ENCODE data around the gene C7orf25.

Gene C7orf25

GRCh38 chr7:42880392-42880791, 31.5 kb downstream of the C7orf25 start:
- TF ChIP-seq HDGF (IDR thresholded peaks at IDR 0.05; ENCODE audit: borderline replicate concordance) (no peak), ELF4 (IDR thresholded peaks at IDR 0.05) (no peak), SUZ12 (IDR thresholded peaks at IDR 0.05) (no peak), NFRKB (IDR thresholded peaks at IDR 0.05) (no peak), ZNF384 (IDR thresholded peaks at IDR 0.05) (no peak), LEF1 (IDR thresholded peaks at IDR 0.05; ENCODE audit: borderline replicate concordance) (no peak), ARNT (IDR thresholded peaks at IDR 0.05) (no peak), FOXK2 (IDR thresholded peaks at IDR 0.05) (no peak), SP1 (IDR thresholded peaks at IDR 0.05) (no peak), PKNOX1 (IDR thresholded peaks at IDR 0.05) (no peak)
- ChIA-PET POLR2A (interaction anchor here (0.7 kb wide), 1 partner anchor 52 kb away, joined by 3 read pairs; the partner anchor contains the start of genes MRPL32 and PSMA2), CTCF (no interaction called here)
- DNase-seq (ENCODE audit: extremely low spot score): no peak

- no peak for DNase-seq (ENCODE audit: extremely low spot score)
- POLR2A ChIA-PET: no interaction called here
- CTCF ChIA-PET: interaction anchor here (1.2 to 3.0 kb wide), 2 partner anchors 8 to 937 kb away, joined by 5 to 14 read pairs; no protein-coding TSS in a partner anchor
- TF ChIP-seq NFRKB (IDR thresholded peaks at IDR 0.05) (no peak), PKNOX1 (IDR thresholded peaks at IDR 0.05) (no peak), SP1 (IDR thresholded peaks at IDR 0.05) (no peak), LEF1 (IDR thresholded peaks at IDR 0.05; ENCODE audit: borderline replicate concordance) (no peak)
These were observed 33.6 kb downstream of the C7orf25 start for GRCh38 chr7:42878303-42878702.

GRCh38 chr7:42877862-42878261, 34.0 kb downstream of the C7orf25 start:
- DNase-seq (ENCODE audit: extremely low spot score): no peak
- ChIA-PET CTCF (interaction anchor here (1.2 to 3.0 kb wide), 2 partner anchors 9 to 937 kb away, joined by 5 to 14 read pairs; no protein-coding TSS in a partner anchor), POLR2A (no interaction called here)
- no peak for TF ChIP-seq L3MBTL2 (conservative IDR thresholded peaks at IDR 0.05)
- no peak for TF ChIP-seq SP1 (IDR thresholded peaks at IDR 0.05)
- no peak for TF ChIP-seq FOXM1 (IDR thresholded peaks at IDR 0.05; ENCODE audit: borderline replicate concordance)
- no peak for TF ChIP-seq ARNT (IDR thresholded peaks at IDR 0.05)

- CTCF ChIA-PET: interaction anchor here (0.6 to 3.0 kb wide), 11 partner anchors 10 to 935 kb away, joined by 3 to 14 read pairs (median 3); no protein-coding TSS in a partner anchor
- TF ChIP-seq TARDBP (IDR thresholded peaks at IDR 0.05) (no peak), LEF1 (IDR thresholded peaks at IDR 0.05; ENCODE audit: borderline replicate concordance) (no peak), L3MBTL2 (conservative IDR thresholded peaks at IDR 0.05) (no peak)
- POLR2A ChIA-PET: interaction anchor here (1.3 kb wide), 2 partner anchors 11 to 56 kb away, joined by 3 to 4 read pairs; partner anchors contain the start of genes MRPL32 and PSMA2
- peak; percentile 65 for DNase-seq (ENCODE audit: extremely low spot score)
These were observed 35.4 kb downstream of the C7orf25 start for GRCh38 chr7:42876182-42877068.

- CTCF ChIA-PET: no interaction called here
- no peak for TF ChIP-seq CTBP1 (IDR thresholded peaks at IDR 0.05; ENCODE audit: borderline replicate concordance)
- TF ChIP-seq SP1 (IDR thresholded peaks at IDR 0.05): no peak
- no peak for TF ChIP-seq L3MBTL2 (conservative IDR thresholded peaks at IDR 0.05)
- no peak for TF ChIP-seq LEF1 (IDR thresholded peaks at IDR 0.05; ENCODE audit: borderline replicate concordance)
- no peak for TF ChIP-seq FOXA1 (IDR thresholded peaks at IDR 0.05)
- no peak for TF ChIP-seq HDGF (IDR thresholded peaks at IDR 0.05; ENCODE audit: borderline replicate concordance)
- no peak for TF ChIP-seq NFRKB (IDR thresholded peaks at IDR 0.05)
- no peak for TF ChIP-seq ELF4 (IDR thresholded peaks at IDR 0.05)
- no peak for TF ChIP-seq FOXM1 (IDR thresholded peaks at IDR 0.05; ENCODE audit: borderline replicate concordance)
- no peak for TF ChIP-seq TARDBP (IDR thresholded peaks at IDR 0.05)
- POLR2A ChIA-PET: no interaction called here
- DNase-seq (ENCODE audit: extremely low spot score): no peak
These were observed 42.5 kb downstream of the C7orf25 start for GRCh38 chr7:42869131-42870020.

GRCh38 chr7:42868480-42868879, 43.4 kb downstream of the C7orf25 start:
- ChIA-PET CTCF (no interaction called here), POLR2A (no interaction called here)
- TF ChIP-seq FOXK2 (IDR thresholded peaks at IDR 0.05) (no peak), TARDBP (IDR thresholded peaks at IDR 0.05) (no peak), NFRKB (IDR thresholded peaks at IDR 0.05) (no peak), FOXA1 (IDR thresholded peaks at IDR 0.05) (no peak), CTBP1 (IDR thresholded peaks at IDR 0.05; ENCODE audit: borderline replicate concordance) (no peak), PKNOX1 (IDR thresholded peaks at IDR 0.05) (no peak), FOXM1 (IDR thresholded peaks at IDR 0.05; ENCODE audit: borderline replicate concordance) (no peak)
- DNase-seq (ENCODE audit: extremely low spot score): no peak

Measured in HEK293T (cell line).